MM.1S (cell line): ENCODE results near the gene MAN2A2.

ENCODE experiments used
- DNase-seq: peaks from one replicate; pipeline ENCODE4 v3.0.0-alpha.2; 2015
- H2AFZ ChIP-seq: fragments of 300-600 bp; sonication (generic); 2 replicates; pipeline ENCODE4 v1.6.0; 2016; ENCODE audit warnings: antibody characterized with exemption, low read length
- H3F3A ChIP-seq: fragments of 300-600 bp; sonication (generic); 2 replicates; pipeline ENCODE4 v1.6.1; 2016; ENCODE audit warnings: mild to moderate bottlenecking, antibody characterized with exemption, low read length, moderate library complexity, mixed read lengths; ENCODE audit not compliant: insufficient read depth
- H3K27ac ChIP-seq: fragments of 300-600 bp; sonication (generic); 2 replicates; pipeline ENCODE4 v1.5.1; 2016; ENCODE audit warnings: mild to moderate bottlenecking, low read length
- H3K27me3 ChIP-seq: fragments of 300-600 bp; sonication (generic); replicated peaks from 2 replicates; pipeline ENCODE4 v1.6.0; 2016; ENCODE audit warnings: low read length; ENCODE audit not compliant: insufficient read depth
- H3K36me3 ChIP-seq: fragments of 300-600 bp; sonication (generic); replicated peaks from 2 replicates; pipeline ENCODE4 v1.6.1; 2016; ENCODE audit warnings: mild to moderate bottlenecking, low read length, mixed read lengths; ENCODE audit not compliant: insufficient read depth
- H3K4me1 ChIP-seq: fragments of 300-600 bp; sonication (generic); 2 replicates; pipeline ENCODE4 v1.6.1; 2016; ENCODE audit warnings: low read length, mixed read lengths
- H3K4me2 ChIP-seq: fragments of 300-600 bp; sonication (generic); 2 replicates; pipeline ENCODE4 v1.6.0; 2016; ENCODE audit warnings: low read depth, low read length
- H3K4me3 ChIP-seq: fragments of 300-600 bp; sonication (generic); 2 replicates; pipeline ENCODE4 v1.5.1; 2016; ENCODE audit warnings: low read length, mixed read lengths
- H3K79me2 ChIP-seq: fragments of 300-600 bp; sonication (generic); 2 replicates; pipeline ENCODE4 v1.6.1; 2016; ENCODE audit warnings: mixed run types, low read length, mixed read lengths
- H3K9ac ChIP-seq: fragments of 300-600 bp; sonication (generic); 2 replicates; pipeline ENCODE4 v1.6.1; 2016; ENCODE audit warnings: low read length, mixed read lengths
- H3K9me2 ChIP-seq: fragments of 300-600 bp; sonication (generic); replicated peaks from 2 replicates; pipeline ENCODE4 v1.6.1; 2016; ENCODE audit warnings: mild to moderate bottlenecking, low read length, mixed read lengths; ENCODE audit not compliant: insufficient read depth
- H3K9me3 ChIP-seq: fragments of 300-600 bp; sonication (generic); replicated peaks from 2 replicates; pipeline ENCODE4 v1.6.1; 2016; ENCODE audit warnings: mild to moderate bottlenecking, low read length, mixed read lengths; ENCODE audit not compliant: insufficient read depth
- H4K20me1 ChIP-seq: fragments of 300-600 bp; sonication (generic); 2 replicates; pipeline ENCODE4 v1.6.1; 2016; ENCODE audit warnings: mild to moderate bottlenecking, low read length, moderate library complexity, mixed read lengths; ENCODE audit not compliant: insufficient read depth
- CTCF ChIP-seq: fragments of 300-600 bp; sonication (generic); IDR thresholded peaks from 2 replicates; pipeline ENCODE4 v1.5.1; 2016; ENCODE audit warnings: antibody characterized with exemption, low read length, mixed read lengths
- EZH2 ChIP-seq: fragments of 300-600 bp; sonication (generic); optimal IDR thresholded peaks from 2 replicates; pipeline ENCODE3; 2017; ENCODE audit warnings: low read depth, mild to moderate bottlenecking, antibody characterized with exemption, low read length, mixed read lengths
- EZH2phosphoT487 ChIP-seq: fragments of 300-600 bp; sonication (generic); IDR thresholded peaks from 2 replicates; pipeline ENCODE4 v1.6.1; 2018; ENCODE audit warnings: antibody characterized with exemption, low read length

The MAN2A2 gene

GRCh38 chr15:90910441-90911301, 7.6 kb downstream of the MAN2A2 start:
- Histone ChIP-seq H3K36me3 (0 out of 2 replicates have a peak, but pooled peaks cover 3% of the 10 kb centered on the region), H2AFZ (no peak overlapping the region), H3K9me3 (no peaks in the 10 kb centered on the region), H3K9ac (no peak overlapping the region), H4K20me1 (no peaks in the 10 kb centered on the region), H3K27ac (no peak overlapping the region), H3K27me3 (no peaks in the 10 kb centered on the region), H3K9me2 (no peaks in the 10 kb centered on the region), H3K79me2 (peaks cover 1% of the 10 kb centered on the region; the same call in 1 of the 2 replicates), H3F3A (no peaks in the 10 kb centered on the region; the same call in 1 of the 2 replicates), H3K4me2 (no peak overlapping the region), H3K4me1 (no peaks in the 10 kb centered on the region), H3K4me3 (no peak overlapping the region)
- TF ChIP-seq CTCF: no peak
- TF ChIP-seq EZH2: no peak
- no peak for TF ChIP-seq EZH2phosphoT487
- no peak for DNase-seq

DNA sequence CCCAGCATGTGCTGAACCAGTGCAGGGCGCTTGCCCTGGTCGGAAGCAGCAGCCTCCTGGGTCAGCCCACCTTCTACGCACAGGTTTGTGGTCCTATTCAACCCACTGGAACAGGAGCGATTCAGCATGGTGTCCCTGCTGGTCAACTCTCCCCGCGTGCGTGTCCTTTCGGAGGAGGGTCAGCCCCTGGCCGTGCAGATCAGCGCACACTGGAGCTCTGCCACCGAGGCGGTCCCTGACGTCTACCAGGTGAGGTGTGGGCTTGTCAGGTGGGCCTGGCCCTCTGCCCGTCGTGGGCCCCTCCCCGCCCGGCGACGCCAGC, 8.2 kb downstream of the MAN2A2 start:
- H3K4me1 ChIP-seq: no peaks in the 10 kb centered on the region
- H3K27me3 ChIP-seq: no peaks in the 10 kb centered on the region
- no peaks in the 10 kb centered on the region; the same call in 1 of the 2 replicates for H3F3A ChIP-seq
- H4K20me1 ChIP-seq: no peaks in the 10 kb centered on the region
- no peak overlapping the region for H2AFZ ChIP-seq
- no peak for TF ChIP-seq CTCF
- no peak for TF ChIP-seq EZH2phosphoT487
- no peak for TF ChIP-seq EZH2
- no peaks in the 10 kb centered on the region for H3K9me2 ChIP-seq
- H3K4me3 ChIP-seq: no peak overlapping the region
- H3K79me2 ChIP-seq: no peaks in the 10 kb centered on the region; the same call in 1 of the 2 replicates
- no peak overlapping the region for H3K4me2 ChIP-seq
- H3K9ac ChIP-seq: no peak overlapping the region
- H3K36me3 ChIP-seq: peaks cover 3% of the 10 kb centered on the region; the same call in 1 of the 2 replicates
- H3K9me3 ChIP-seq: no peaks in the 10 kb centered on the region
- DNase-seq: no peak
- H3K27ac ChIP-seq: no peak overlapping the region

DNA sequence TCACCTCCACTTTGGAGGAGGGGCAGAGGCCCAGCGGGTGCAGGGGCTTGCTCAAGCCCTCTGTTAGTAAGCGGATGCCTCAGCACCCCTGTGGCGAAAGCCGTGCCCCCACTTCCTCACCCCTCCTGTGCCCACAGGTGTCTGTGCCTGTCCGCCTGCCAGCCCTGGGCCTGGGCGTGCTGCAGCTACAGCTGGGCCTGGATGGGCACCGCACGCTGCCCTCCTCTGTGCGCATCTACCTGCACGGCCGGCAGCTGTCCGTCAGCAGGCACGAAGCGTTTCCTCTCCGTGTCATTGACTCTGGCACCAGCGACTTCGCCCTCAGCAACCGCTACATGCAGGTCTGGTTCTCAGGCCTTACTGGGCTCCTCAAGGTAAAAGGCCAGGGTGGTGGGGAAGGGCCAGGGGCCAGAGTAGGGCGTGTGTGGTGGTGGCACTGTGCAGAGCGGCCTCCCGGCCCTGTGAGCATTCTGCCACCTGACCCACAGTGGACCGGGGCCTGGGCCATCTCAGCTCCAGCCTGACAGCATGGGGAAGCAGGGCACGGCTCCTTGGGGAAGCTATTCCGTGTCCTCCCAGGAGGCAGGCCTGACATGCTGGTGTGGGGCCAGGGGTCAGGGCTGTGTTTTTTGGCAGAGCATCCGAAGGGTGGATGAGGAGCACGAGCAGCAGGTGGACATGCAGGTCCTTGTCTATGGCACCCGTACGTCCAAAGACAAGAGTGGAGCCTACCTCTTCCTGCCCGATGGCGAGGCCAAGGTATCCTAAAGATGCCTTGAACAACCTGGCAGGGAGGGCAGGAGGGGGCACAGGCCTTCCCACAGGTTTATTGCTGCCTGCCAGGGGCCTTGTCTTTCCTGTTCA, 9.0 kb downstream of the MAN2A2 start:
- no peak overlapping the region for H3K4me2 ChIP-seq
- no peak overlapping the region for H3K27ac ChIP-seq
- no peaks in the 10 kb centered on the region for H3K9me2 ChIP-seq
- TF ChIP-seq EZH2phosphoT487 (no peak), EZH2 (no peak), CTCF (no peak)
- H3K27me3 ChIP-seq: no peaks in the 10 kb centered on the region
- H3K9ac ChIP-seq: no peak overlapping the region
- DNase-seq: no peak
- H4K20me1 ChIP-seq: no peaks in the 10 kb centered on the region
- no peak overlapping the region for H3K4me3 ChIP-seq
- no peaks in the 10 kb centered on the region for H3K79me2 ChIP-seq
- peaks cover 3% of the 10 kb centered on the region; the same call in 1 of the 2 replicates for H3K36me3 ChIP-seq
- no peak overlapping the region for H2AFZ ChIP-seq
- no peaks in the 10 kb centered on the region for H3K4me1 ChIP-seq
- no peaks in the 10 kb centered on the region; the same call in 1 of the 2 replicates for H3F3A ChIP-seq
- H3K9me3 ChIP-seq: no peaks in the 10 kb centered on the region
